Fibroblast of pulmonary artery (primary cell): ENCODE results near the gene FSTL5.
A peak's percentile ranks its signal among the peaks of the same experiment; 100 is the strongest.

ENCODE experiments used
- DNase-seq: peaks from one replicate; pipeline ENCODE4 v3.0.0-alpha.2; 2010; ENCODE audit warnings: low read depth
- H3K4me3 ChIP-seq: replicated peaks from 2 replicates; pipeline ENCODE4 v1.5.1; 2011; ENCODE audit warnings: low read depth, mild to moderate bottlenecking, control low read depth, low read length, moderate library complexity
- TF ChIP-seq, protein P1 (sequence below): IDR thresholded peaks from 2 replicates; pipeline ENCODE4 v1.5.1; 2011; ENCODE audit warnings: mild to moderate bottlenecking, control low read depth, low read length, inconsistent platforms; ENCODE audit errors: missing control alignments

The FSTL5 gene

DNA sequence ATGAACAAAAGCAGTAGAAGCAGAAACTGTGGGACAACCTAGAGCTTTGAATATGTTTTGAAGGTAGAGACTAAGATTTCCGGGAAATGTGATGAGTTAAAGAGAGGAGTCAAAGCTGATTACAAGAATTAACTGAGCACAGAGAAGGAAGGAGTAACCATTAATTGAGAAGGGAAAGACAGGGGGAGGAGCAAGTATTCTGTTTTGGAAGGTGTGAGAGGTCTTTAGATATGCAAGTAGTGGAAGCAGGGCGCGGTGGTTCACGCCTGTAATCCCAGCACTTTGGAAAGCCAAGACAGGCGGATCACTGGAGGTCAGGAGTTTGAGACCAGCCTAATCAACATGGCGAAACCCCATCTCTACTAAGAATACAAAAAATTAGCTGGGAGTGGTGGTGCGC lies 171.5 kb downstream of the FSTL5 start:
- no peak for DNase-seq
- TF ChIP-seq, protein P1, sequence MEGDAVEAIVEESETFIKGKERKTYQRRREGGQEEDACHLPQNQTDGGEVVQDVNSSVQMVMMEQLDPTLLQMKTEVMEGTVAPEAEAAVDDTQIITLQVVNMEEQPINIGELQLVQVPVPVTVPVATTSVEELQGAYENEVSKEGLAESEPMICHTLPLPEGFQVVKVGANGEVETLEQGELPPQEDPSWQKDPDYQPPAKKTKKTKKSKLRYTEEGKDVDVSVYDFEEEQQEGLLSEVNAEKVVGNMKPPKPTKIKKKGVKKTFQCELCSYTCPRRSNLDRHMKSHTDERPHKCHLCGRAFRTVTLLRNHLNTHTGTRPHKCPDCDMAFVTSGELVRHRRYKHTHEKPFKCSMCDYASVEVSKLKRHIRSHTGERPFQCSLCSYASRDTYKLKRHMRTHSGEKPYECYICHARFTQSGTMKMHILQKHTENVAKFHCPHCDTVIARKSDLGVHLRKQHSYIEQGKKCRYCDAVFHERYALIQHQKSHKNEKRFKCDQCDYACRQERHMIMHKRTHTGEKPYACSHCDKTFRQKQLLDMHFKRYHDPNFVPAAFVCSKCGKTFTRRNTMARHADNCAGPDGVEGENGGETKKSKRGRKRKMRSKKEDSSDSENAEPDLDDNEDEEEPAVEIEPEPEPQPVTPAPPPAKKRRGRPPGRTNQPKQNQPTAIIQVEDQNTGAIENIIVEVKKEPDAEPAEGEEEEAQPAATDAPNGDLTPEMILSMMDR = no peak
- H3K4me3 ChIP-seq = no peak overlapping the region

DNA sequence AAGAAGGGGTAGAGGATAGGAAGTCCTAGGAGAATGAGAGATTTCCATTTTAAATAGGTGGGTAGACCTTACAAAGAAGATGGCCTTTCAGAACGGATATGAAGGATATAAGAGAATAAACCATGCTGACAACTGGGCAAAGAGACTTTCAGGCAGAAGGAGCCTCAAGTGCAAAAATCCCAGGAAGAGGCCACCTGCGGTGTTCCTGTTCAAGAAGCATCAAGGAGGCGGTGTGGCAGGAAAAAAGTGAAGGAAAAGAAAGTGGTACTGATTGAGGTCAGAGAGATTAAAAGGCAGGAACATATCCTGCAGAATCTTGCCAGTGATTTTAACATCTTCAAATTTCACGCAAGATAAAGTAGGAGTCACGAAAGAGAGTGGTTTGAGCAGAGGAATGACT lies 172.0 kb downstream of the FSTL5 start:
- no peak for DNase-seq
- H3K4me3 ChIP-seq = no peak overlapping the region
- TF ChIP-seq, protein P1 = no peak

DNA sequence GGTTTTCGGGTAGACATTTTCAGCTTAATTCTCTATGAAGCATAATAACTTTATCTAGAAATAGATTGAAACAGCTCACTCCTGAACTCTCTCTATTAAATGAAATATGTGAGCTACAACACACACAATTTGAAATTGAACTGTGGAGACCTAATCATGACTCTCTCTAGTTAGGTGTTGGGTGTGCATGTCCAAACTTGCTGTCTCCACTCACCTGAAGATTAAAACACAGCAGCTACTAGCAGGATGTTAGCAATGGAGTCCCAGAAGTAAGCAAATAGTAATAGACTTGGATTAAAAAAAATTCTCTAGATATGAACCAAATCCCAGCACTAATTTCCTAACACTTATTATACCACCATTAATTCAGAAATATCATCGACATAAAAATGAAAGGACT lies 173.1 kb downstream of the FSTL5 start:
- H3K4me3 ChIP-seq = no peak overlapping the region
- TF ChIP-seq, protein P1 = no peak
- no peak for DNase-seq

DNA sequence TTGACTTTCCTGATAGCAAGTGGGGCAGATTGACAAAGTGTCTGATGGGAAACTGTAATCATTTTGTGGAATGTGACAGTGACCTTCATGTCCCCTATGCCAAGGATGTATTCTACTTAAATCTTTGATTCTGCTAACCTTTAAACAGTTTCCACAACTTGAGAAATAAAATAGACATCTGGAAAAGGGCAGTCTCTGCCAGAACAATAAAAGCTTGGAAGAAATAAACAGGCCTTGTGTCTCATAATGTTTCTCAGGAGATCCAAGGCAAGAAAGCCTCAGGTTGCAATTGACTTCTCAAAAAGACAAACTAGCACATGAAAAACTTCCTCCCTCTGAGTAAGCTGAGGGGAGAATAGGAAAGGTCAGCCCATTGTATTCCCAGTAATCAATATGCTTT lies 174.9 kb downstream of the FSTL5 start:
- no peak for DNase-seq
- H3K4me3 ChIP-seq = no peak overlapping the region
- TF ChIP-seq, protein P1 = no peak

DNA sequence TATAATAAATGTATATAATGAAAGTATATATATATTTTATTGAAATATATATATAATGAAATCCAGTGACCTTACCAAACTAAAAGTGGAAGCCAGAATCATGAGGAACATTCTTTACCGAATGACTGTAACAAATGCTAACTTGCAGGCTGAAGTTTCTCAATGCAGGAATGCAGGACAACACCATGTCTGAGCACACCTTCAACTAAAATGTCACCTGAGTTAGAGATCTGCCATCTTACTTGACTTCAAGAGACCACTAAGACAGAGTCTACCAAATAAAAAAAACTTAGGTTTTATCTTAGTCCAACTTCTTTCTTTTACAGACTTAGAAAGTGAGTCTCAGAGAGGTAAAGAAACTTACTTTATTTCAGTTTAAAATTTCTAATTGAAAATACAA lies 176.2 kb downstream of the FSTL5 start:
- H3K4me3 ChIP-seq = no peak overlapping the region
- DNase-seq = no peak
- TF ChIP-seq, protein P1 = no peak

DNA sequence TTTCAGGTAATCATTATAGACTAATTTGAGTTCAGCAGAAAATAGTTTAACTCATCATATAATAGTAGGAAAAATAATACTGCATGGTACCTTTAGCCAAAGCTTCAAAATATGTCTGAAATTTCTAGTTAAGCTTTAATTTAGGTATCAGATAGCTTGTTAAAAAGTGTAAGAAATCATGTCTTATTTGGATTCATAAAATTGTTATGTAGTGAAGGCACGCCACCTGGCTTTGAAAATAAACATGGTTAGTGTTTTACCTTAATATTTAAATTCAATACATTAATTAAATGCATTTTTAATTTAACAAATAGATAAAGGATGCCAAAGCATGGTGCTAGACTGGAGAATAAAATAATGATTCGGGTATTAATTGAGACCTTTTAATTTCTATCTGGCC lies 211.4 kb downstream of the FSTL5 start:
- DNase-seq = peak; percentile 4
- TF ChIP-seq, protein P1 = peak; percentile 1
- no peak overlapping the region for H3K4me3 ChIP-seq

DNA sequence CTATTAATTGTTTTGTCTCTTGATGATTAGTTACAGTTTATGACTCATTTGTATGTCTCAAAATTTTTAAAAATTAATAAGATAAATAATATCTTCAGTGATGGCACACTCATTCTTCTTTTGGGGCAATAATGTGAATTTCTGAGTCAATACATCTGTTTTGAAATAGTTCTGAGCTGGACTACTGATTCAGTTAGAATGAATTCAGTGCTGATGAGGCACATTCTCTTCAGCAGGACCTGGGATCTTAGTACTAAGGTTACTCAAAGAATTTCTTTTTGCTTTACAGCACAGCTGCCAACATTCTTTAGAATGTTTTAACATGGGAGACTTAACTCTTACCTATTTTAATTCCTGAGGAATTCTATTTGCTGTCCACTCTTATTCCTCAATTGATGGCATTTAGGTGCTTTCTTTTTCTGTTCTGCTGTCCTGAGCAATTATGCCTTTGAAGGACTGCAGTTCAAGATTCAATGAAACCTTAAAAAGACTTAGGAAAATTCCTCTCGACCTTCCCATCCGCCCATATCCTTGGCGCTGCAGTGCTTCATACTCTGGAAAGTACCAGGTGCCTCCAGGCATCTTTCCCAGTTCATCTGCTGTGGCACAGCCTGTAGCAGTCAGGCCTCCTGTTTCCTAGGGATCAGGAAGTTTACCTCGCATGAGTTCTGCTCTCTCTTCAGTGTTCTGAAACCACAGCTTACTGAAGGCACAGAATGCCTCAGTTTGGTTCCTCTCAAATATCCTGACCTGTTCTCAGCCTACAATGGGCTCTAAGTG lies 213.7 kb downstream of the FSTL5 start:
- DNase-seq = peak; percentile 29
- TF ChIP-seq, protein P1 = no peak
- no peak overlapping the region for H3K4me3 ChIP-seq
